Chondrocyte (in vitro differentiated cells): ENCODE measurements around the gene MFAP5. TPM values are rescaled to one million over a fixed set of nuclear protein-coding genes. Genes with fewer than 3 reads are reported as not detected.

Source experiments
- DNase-seq: peaks from one replicate; pipeline ENCODE4 v3.0.0; 2021; ENCODE audit warnings: mixed read lengths, low spot score
- H3K27ac Mint-ChIP-seq: one replicate; pipeline ENCODE4 v1.8.0; 2021; ENCODE audit warnings: mild to moderate bottlenecking, moderate library complexity, mixed read lengths; ENCODE audit not compliant: unreplicated experiment
- H3K27me3 Mint-ChIP-seq: 2 replicates; pipeline ENCODE4 v1.8.0; 2021; ENCODE audit warnings: low read depth, mixed read lengths
- H3K36me3 Mint-ChIP-seq: 2 replicates; pipeline ENCODE4 v1.8.0; 2021; ENCODE audit warnings: low read depth, mixed read lengths
- H3K4me1 Mint-ChIP-seq: 2 replicates; pipeline ENCODE4 v1.8.0; 2021; ENCODE audit warnings: low read depth, mild to moderate bottlenecking, mixed read lengths
- H3K4me3 Mint-ChIP-seq: one replicate; pipeline ENCODE4 v1.8.0; 2021; ENCODE audit warnings: mild to moderate bottlenecking, moderate library complexity, mixed read lengths; ENCODE audit not compliant: unreplicated experiment
- H3K9me3 Mint-ChIP-seq: 2 replicates; pipeline ENCODE4 v1.8.0; 2021; ENCODE audit warnings: low read depth, mixed read lengths
- total RNA-seq: library from RNA; stranded (reverse); gene quantifications from 3 replicates; pipeline ENCODE4 v1.2.1, GENCODE V29; 2021
- TF ChIP-seq, protein P1 (sequence below): fragments of 200-600 bp; sonication (generic); IDR thresholded peaks from 2 replicates; pipeline ENCODE4 v1.5.0; 2021; ENCODE audit warnings: antibody characterized with exemption, mild to moderate bottlenecking, moderate library complexity

MFAP5 gene
- total RNA-seq, 1 donor from 2014 or later, result 40.2 TPM

DNA sequence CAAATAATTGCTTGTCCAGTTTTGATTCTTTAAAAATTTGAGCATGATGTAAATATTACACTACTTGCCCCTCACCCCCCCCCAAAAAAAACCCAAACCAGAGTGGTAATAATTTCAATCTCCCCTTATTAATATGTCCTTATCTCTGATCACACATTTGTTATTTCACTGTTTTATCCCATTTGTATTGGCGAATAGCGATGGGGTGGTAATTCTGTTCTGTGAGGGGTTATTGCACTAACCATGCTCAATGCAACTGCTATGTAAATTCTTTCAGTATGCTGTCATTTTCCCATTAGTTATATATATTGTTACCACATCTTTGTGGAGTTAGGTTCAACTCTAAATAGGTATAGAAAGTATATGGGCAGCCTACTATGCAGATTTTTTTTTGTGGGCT lies 36.3 kb upstream of the MFAP5 start:
- DNase-seq, result no peak
- Mint-ChIP-seq H3K36me3 (peaks cover 2% of the 10 kb centered on the region), H3K4me3 (peak overlapping the region; percentile 94), H3K27me3 (no peaks in the 10 kb centered on the region), H3K4me1 (peaks cover 51% of the 10 kb centered on the region), H3K27ac (peak overlapping the region; percentile 92), H3K9me3 (no peaks in the 10 kb centered on the region)
- TF ChIP-seq, protein P1, sequence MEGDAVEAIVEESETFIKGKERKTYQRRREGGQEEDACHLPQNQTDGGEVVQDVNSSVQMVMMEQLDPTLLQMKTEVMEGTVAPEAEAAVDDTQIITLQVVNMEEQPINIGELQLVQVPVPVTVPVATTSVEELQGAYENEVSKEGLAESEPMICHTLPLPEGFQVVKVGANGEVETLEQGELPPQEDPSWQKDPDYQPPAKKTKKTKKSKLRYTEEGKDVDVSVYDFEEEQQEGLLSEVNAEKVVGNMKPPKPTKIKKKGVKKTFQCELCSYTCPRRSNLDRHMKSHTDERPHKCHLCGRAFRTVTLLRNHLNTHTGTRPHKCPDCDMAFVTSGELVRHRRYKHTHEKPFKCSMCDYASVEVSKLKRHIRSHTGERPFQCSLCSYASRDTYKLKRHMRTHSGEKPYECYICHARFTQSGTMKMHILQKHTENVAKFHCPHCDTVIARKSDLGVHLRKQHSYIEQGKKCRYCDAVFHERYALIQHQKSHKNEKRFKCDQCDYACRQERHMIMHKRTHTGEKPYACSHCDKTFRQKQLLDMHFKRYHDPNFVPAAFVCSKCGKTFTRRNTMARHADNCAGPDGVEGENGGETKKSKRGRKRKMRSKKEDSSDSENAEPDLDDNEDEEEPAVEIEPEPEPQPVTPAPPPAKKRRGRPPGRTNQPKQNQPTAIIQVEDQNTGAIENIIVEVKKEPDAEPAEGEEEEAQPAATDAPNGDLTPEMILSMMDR, result no peak

DNA sequence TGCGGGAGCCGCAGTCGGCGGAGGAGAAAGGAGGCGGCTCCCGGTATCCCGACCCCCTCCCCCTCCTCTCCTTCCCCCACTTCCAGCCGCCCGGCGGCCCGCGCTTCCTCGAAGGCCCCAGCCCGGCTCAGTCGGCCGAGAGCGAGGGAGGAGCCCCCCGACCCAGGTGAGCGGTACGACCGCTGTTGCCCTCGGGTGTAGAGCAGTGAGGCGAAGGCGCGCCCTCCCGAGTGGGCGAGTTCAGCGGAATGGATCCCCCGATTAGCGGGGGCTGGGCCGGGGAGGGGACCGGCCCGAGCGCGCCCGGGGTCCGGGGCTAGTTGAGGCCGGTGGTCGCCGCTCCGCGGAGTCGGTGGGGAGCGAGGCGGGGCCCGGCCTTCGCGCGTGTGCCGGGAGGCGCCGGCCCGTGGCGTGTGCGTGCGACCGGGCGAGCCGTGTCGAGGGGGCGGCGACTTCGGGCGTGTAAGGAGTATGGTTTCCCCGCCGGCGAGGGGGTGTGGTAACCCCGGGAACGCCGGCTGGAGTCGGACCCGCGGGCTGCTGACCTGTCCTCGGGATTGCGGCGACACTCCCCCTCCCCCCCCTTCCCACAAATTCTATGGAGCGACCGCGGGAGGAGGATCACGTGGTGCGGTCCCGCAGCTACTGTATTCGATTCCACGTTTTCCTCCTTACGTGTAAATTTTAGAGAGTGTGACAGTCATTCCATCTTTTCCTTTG lies 35.7 kb upstream of the MFAP5 start:
- TF ChIP-seq, protein P1, result no peak
- peak overlapping the region; percentile 98 for H3K27ac Mint-ChIP-seq
- no peaks in the 10 kb centered on the region for H3K27me3 Mint-ChIP-seq
- no peaks in the 10 kb centered on the region for H3K9me3 Mint-ChIP-seq
- no peak for DNase-seq
- H3K36me3 Mint-ChIP-seq, result peaks cover 2% of the 10 kb centered on the region
- peaks cover 49% of the 10 kb centered on the region for H3K4me1 Mint-ChIP-seq
- H3K4me3 Mint-ChIP-seq, result peak overlapping the region; percentile 94

DNA sequence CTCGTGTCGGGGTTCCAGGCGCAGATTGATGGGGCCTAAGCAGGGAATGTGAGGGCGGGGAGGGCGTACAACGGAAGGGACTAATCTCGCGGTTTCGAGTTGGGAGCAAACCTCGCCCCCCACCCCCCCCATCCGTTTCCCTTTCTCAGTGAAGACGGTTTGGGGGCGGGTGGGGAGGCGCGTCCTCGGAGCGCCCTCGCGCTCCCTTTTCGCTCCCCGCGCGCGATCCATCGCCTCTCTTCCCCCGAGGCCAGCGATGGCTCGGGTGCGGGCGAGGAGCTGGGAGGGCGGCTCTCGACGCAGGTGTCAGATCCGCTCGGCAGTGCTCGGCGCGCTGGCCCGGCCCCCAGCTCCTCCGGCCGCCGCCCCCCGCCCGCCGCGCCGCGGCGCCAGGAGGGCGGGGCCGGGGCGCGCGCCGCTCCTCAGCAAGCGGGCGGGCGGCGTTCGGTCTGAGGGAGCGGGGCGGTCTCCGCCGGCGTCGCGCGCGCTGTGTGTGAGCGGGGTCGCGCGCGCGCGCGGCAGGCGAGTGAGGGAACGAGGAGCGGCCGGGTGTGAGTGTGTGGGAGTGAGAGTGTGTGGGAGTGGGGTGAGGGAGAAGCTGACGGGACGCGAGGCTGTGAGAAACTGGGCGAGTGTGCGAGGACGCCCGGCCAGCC lies 35.0 kb upstream of the MFAP5 start, which contains the start of gene RIMKLB:
Gene RIMKLB (plus strand): TSS at position 516 of the 656 bp plus-strand sequence. CDS start 15,876 bp downstream, outside the sequence.
- H3K4me1 Mint-ChIP-seq, result peaks cover 50% of the 10 kb centered on the region
- H3K36me3 Mint-ChIP-seq, result peaks cover 2% of the 10 kb centered on the region
- H3K9me3 Mint-ChIP-seq, result no peaks in the 10 kb centered on the region
- peak within 1 kb of the TSS; percentile 94 for H3K4me3 Mint-ChIP-seq
- DNase-seq, result no peak
- H3K27me3 Mint-ChIP-seq, result no peaks in the 10 kb centered on the region
- H3K27ac Mint-ChIP-seq, result peak within 1 kb of the TSS; percentile 98
- TF ChIP-seq, protein P1, result no peak

DNA sequence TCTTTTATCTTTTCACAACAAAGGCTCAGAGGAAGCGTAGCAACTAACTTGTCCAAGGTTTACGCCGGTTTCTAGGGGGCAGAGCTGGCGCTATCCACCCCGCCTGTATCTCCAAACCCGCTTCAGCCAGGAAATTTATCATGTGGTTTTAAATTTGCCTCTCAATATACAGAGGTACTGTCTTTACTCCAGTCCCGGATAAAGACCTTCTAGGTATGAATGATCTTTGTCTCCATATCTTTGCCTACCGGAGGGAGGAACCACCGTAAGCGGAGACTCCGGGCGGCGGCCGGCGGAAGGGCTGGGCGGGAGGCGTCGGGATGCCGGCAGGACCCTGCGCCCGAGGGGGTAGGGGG lies 34.5 kb upstream of the MFAP5 start:
- no peak for DNase-seq
- TF ChIP-seq, protein P1, result peak; percentile 43
- Mint-ChIP-seq H3K4me3 (peak overlapping the region; percentile 94), H3K36me3 (peaks cover 2% of the 10 kb centered on the region), H3K27me3 (no peaks in the 10 kb centered on the region), H3K27ac (peak overlapping the region; percentile 84), H3K4me1 (peaks cover 50% of the 10 kb centered on the region), H3K9me3 (no peaks in the 10 kb centered on the region)

DNA sequence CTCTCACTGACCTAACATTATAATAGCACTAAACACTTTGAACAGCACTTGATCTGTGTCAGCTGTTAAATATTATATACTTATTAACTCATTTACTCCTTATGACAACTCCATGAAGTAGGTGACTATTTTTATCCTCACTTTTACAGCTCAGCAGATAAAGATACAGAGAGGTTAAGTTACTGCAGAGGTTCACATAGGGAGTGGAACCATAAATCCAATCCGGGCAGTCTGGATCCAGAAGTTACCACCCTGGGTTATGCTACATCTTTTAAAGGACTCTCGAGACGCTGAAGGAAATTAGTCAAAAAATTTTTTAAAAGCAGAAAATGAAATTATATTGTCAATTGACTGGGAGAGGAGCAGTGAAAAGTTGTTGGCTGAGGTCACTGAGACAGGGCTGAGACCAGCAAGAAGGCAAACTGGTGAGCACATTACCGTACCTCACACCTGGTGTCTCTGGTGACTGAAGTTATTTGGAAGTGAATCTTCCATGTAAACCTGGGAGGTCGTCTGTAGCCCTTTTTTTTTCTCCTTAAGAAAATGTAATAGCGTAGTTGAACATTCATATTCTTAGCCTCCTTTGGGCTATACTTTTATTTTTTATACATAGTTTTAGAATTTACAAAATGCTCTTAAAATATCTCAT lies 33.9 kb upstream of the MFAP5 start:
- Mint-ChIP-seq H3K4me3 (peak overlapping the region; percentile 94), H3K27me3 (no peaks in the 10 kb centered on the region), H3K4me1 (peaks cover 51% of the 10 kb centered on the region), H3K9me3 (no peaks in the 10 kb centered on the region), H3K27ac (peak overlapping the region; percentile 84), H3K36me3 (peaks cover 2% of the 10 kb centered on the region)
- no peak for DNase-seq
- TF ChIP-seq, protein P1, result no peak
